Measurements from ENCODE around the gene ABCA7. TPM values are rescaled to one million over a fixed set of nuclear protein-coding genes. Genes with fewer than 3 reads are reported as not detected.

The ABCA7 gene
- total and polyA plus RNA-seq, 3 experiments from 2014 or later, result 14.1 to 39.5 (median 33.8) TPM

DNA sequence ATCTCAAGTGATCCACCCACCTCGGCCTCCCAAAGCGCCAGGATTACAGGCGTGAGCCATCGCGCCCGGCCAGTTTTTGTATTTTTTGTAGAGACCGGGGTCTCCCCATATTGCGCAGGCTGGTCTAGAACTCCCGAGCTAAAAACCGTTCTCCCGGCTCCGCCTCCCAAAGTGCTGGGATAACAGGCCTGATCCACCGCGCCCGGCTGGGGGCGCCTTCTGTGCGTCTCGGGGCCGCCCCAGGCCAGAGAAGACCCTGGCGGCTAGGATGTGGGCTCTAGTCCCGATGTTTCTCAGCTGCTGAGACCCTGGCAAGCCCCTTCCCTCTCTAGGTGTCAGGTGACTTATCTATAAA is 30.6 kb downstream of the ABCA7 start:
- H3K27ac Mint-ChIP-seq, result peak overlapping the region in 2 of 8 donors; percentile 61 to 85
- peak in 1 of 5 donors; percentile 27 for DNase-seq
- POLR2A ChIA-PET, result interaction anchor here (0.6 to 17.4 kb wide), 5 partner anchors 12 to 205 kb away, joined by 3 to 737 read pairs (median 4); partner anchors contain the start of genes ABCA7 and FAM174C
- Histone ChIP-seq H3K36me3 (ENCODE audit: insufficient read depth, low read length) (peaks cover 39% of the 10 kb centered on the region), H3K27ac (ENCODE audit: low read depth, low read length) (no peak overlapping the region), H3K4me1 (ENCODE audit: insufficient read depth, low read length) (peaks cover 67% of the 10 kb centered on the region), H3K4me3 (ENCODE audit: low read length) (no peak overlapping the region), H3K27me3 (ENCODE audit: insufficient read depth, low read length, poor library complexity, severe bottlenecking) (no peaks in the 10 kb centered on the region), H3K9me3 (ENCODE audit: low read length) (no peaks in the 10 kb centered on the region)
- peaks cover 0 to 2% of the 10 kb centered on the region in 2 donors for H3K27me3 Mint-ChIP-seq
- H3K4me1 Mint-ChIP-seq, result peaks cover 37 to 60% (median 47%) of the 10 kb centered on the region in 3 donors
- CTCF ChIA-PET, result interaction anchor here (12.8 kb wide), 1 partner anchor 17 kb away, joined by 135 read pairs; no protein-coding TSS in a partner anchor
- H3K4me3 Mint-ChIP-seq, result peak overlapping the region in 4 of 7 donors; percentile 16 to 96 (median 74)
- no peaks in the 10 kb centered on the region for H3K9me3 Mint-ChIP-seq
- H3K36me3 Mint-ChIP-seq, result peaks cover 15 to 58% (median 17%) of the 10 kb centered on the region in 3 donors

DNA sequence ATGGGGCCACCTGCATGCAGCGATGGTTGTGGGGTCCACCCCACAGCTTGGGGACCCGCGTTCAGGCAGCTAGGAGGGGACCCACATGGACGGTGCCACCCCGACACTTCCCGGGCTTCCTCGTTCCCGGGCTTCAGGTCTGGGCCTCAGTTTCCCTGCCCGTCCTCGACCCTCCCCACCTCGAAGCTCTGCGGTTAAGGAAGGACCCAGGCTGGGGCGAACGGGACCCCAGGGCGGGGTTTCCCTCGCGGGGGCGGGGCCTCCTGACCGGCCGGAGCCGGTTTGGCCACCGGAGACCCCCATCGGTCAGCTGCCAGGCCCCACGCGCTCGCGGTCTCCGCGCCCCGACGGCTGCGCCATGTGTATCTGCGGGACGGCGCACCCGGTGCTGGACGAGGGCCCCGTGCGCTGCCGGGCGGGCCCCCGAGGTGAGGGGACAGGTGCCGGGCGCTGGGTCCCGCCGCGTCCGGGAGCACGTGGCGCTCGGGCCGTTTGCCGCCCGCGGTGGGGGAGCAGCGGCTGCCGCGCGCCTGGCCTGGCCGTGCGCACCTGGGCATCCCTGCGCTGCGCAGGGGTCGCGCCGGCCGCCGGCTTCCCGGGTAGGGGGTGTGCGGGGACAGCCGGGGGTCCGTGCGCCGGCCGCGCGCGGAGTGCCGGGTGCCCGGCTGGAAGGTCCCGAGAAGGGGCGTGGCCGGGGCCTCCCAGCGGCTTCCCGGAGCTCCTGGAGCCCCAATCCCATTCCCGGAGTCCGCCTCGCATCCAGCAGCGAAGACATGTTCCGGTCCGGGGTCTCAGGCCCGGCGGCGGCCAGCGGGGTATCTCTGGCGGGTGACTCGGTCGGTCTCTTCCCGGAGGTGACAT is 31.3 kb downstream of the ABCA7 start:
- H3K27ac ChIP-seq (ENCODE audit: low read depth, low read length), result no peak overlapping the region
- H3K4me3 ChIP-seq (ENCODE audit: low read length), result no peak overlapping the region
- Mint-ChIP-seq H3K4me1 (peaks cover 41 to 60% (median 48%) of the 10 kb centered on the region in 3 donors), H3K9me3 (no peaks in the 10 kb centered on the region), H3K4me3 (peak overlapping the region; percentile 45 to 89 (median 65)), H3K27me3 (peaks cover 0 to 4% of the 10 kb centered on the region in 2 donors), H3K27ac (peak overlapping the region in 6 of 8 donors; percentile 59 to 100 (median 82)), H3K36me3 (peaks cover 21 to 64% (median 22%) of the 10 kb centered on the region in 3 donors)
- no peaks in the 10 kb centered on the region for H3K27me3 ChIP-seq (ENCODE audit: insufficient read depth, low read length, poor library complexity, severe bottlenecking)
- H3K9me3 ChIP-seq (ENCODE audit: low read length), result no peaks in the 10 kb centered on the region
- H3K36me3 ChIP-seq (ENCODE audit: insufficient read depth, low read length), result peaks cover 45% of the 10 kb centered on the region
- ChIA-PET POLR2A (interaction anchor here (0.6 to 17.4 kb wide), 4 partner anchors 12 to 39 kb away, joined by 3 to 737 read pairs (median 5); partner anchors contain the start of gene ABCA7), CTCF (interaction anchor here (12.8 kb wide), 1 partner anchor 16 kb away, joined by 135 read pairs; no protein-coding TSS in a partner anchor)
- DNase-seq, result peak in 2 of 5 donors; percentile 13 to 47
- H3K4me1 ChIP-seq (ENCODE audit: insufficient read depth, low read length), result peaks cover 67% of the 10 kb centered on the region

DNA sequence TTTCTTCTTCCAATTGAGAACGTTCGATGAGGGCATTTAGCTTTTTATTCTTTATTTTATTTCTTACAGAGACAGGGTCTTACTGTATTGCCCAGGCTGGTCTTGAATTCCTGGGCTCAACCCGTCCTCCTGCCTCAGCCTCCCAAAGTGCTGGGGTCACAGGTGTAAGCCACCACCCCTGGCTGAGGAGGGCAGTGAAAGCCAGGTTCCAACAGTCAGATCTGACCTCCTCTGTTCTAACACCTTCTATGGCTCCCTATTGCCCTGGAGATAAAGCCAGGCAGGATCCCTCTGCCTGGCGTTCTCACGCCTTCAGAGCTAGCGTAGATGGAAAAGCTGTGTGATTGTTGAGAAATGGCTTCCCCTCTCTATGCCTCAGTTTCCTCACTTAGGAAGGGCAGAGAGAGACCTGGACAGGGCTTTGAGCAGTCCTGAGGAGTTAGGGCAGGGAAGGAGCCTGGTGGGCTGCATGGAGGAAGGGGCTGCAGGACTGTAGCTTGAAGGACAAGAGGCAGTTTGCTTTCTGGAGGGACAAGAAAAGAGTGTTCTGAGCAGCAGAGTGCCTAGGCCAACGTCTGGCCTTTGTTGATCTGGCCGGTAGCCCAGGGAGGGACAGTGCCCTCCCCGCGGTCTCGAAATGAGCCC is 32.6 kb downstream of the ABCA7 start:
- peaks cover 47% of the 10 kb centered on the region for H3K36me3 ChIP-seq (ENCODE audit: insufficient read depth, low read length)
- H3K27me3 ChIP-seq (ENCODE audit: insufficient read depth, low read length, poor library complexity, severe bottlenecking), result no peaks in the 10 kb centered on the region
- H3K4me3 Mint-ChIP-seq, result peak overlapping the region; percentile 13 to 89 (median 65)
- POLR2A ChIA-PET, result interaction anchor here (17.4 kb wide), 1 partner anchor 10 kb away, joined by 737 read pairs; no protein-coding TSS in a partner anchor
- H3K9me3 Mint-ChIP-seq, result no peaks in the 10 kb centered on the region
- no peak overlapping the region for H3K4me3 ChIP-seq (ENCODE audit: low read length)
- peaks cover 25 to 74% (median 25%) of the 10 kb centered on the region in 3 donors for H3K36me3 Mint-ChIP-seq
- peaks cover 0 to 6% of the 10 kb centered on the region in 2 donors for H3K27me3 Mint-ChIP-seq
- H3K27ac ChIP-seq (ENCODE audit: low read depth, low read length), result no peak overlapping the region
- no peaks in the 10 kb centered on the region for H3K9me3 ChIP-seq (ENCODE audit: low read length)
- no peak for DNase-seq
- peaks cover 45 to 64% (median 56%) of the 10 kb centered on the region in 3 donors for H3K4me1 Mint-ChIP-seq
- peaks cover 72% of the 10 kb centered on the region for H3K4me1 ChIP-seq (ENCODE audit: insufficient read depth, low read length)
- CTCF ChIA-PET, result interaction anchor here (0.6 to 12.8 kb wide), 4 partner anchors 15 to 209 kb away, joined by 3 to 135 read pairs (median 4); no protein-coding TSS in a partner anchor
- peak overlapping the region; percentile 59 to 100 (median 84) for H3K27ac Mint-ChIP-seq

DNA sequence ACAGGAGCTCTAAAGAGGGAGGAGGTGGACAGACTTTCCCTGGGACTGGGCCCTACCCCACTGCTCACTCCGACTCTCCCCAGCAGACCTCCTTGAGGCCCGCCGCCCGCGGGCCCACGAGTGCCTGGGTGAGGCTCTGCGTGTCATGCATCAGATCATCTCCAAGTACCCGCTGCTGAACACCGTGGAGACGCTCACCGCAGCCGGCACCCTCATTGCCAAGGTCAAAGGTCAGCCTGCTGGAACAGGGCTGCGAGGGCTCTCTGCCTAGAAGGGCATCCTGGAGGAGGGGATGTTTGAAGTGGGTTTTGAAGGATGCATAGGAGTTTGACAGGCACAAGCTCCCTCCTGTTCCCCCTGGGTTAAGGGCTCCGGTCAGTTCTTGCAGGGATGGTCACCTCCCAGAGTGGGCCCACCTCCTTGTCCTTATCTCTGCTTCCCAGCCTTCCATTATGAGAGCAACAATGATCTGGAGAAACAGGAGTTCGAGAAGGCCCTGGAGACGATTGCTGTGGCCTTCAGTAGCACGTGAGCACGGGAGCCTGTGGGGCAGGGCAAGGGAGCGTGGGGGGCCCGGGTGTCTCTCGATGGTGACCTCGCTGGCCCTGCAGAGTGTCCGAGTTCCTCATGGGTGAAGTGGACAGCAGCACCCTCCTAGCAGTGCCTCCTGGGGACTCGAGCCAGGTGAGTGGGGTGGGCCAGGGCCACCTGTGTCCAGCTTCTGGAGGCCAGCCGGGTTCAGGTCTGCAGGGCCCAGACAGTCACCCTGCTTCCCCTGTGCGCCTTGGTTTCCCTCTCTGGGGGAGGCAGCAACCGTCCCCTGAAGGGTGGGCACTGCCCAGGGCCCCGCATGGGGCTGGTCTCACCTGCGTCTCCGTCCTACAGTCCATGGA is 33.4 kb downstream of the ABCA7 start:
- Histone ChIP-seq H3K9me3 (ENCODE audit: low read length) (no peaks in the 10 kb centered on the region), H3K4me1 (ENCODE audit: insufficient read depth, low read length) (peaks cover 77% of the 10 kb centered on the region), H3K27ac (ENCODE audit: low read depth, low read length) (peak overlapping the region; percentile 54), H3K36me3 (ENCODE audit: insufficient read depth, low read length) (peaks cover 47% of the 10 kb centered on the region), H3K27me3 (ENCODE audit: insufficient read depth, low read length, poor library complexity, severe bottlenecking) (no peaks in the 10 kb centered on the region), H3K4me3 (ENCODE audit: low read length) (no peak overlapping the region)
- H3K27ac Mint-ChIP-seq, result peak overlapping the region in 7 of 8 donors; percentile 12 to 100 (median 83)
- H3K36me3 Mint-ChIP-seq, result peaks cover 25 to 75% (median 25%) of the 10 kb centered on the region in 3 donors
- peak in 2 of 5 donors; percentile 53 for DNase-seq
- H3K4me1 Mint-ChIP-seq, result peaks cover 47 to 71% (median 58%) of the 10 kb centered on the region in 3 donors
- H3K27me3 Mint-ChIP-seq, result peaks cover 0 to 6% of the 10 kb centered on the region in 2 donors
- peak overlapping the region in 6 of 7 donors; percentile 29 to 76 (median 46) for H3K4me3 Mint-ChIP-seq
- ChIA-PET CTCF (interaction anchor here (0.6 to 18.7 kb wide), 5 partner anchors 7 to 171 kb away, joined by 3 to 264 read pairs (median 7); partner anchors contain the start of gene ARHGAP45), POLR2A (interaction anchor here (4.5 to 18.2 kb wide), 4 partner anchors 2 to 44 kb away, joined by 22 to 737 read pairs (median 440); partner anchors contain the start of genes ABCA7, ARHGAP45 and CNN2)
- no peaks in the 10 kb centered on the region for H3K9me3 Mint-ChIP-seq

DNA sequence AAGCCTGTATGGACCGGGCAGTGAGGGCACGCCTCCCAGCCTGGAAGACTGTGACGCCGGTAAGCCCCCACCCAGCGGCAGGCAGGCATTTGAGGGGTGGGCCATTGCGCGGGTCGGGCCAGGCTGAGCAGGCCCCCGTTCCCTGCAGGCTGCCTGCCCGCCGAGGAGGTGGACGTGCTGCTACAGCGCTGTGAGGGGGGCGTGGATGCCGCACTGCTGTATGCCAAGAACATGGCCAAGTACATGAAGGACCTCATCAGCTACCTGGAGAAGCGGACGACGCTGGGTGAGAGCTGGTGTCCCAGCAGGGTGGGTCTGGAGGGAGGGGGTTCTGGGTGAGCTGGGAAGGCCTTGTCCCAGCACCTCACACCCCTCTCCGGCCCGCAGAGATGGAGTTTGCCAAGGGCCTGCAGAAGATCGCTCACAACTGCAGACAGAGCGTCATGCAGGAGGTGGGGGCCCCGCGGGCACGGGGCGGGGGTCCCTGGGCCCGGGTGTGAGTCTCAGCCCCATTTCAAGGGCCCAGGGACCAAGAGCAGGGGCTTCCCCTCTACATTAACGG is 34.1 kb downstream of the ABCA7 start:
- H3K9me3 Mint-ChIP-seq, result no peaks in the 10 kb centered on the region
- Histone ChIP-seq H3K9me3 (ENCODE audit: low read length) (no peaks in the 10 kb centered on the region), H3K4me1 (ENCODE audit: insufficient read depth, low read length) (peaks cover 78% of the 10 kb centered on the region), H3K27ac (ENCODE audit: low read depth, low read length) (peak overlapping the region; percentile 54), H3K4me3 (ENCODE audit: low read length) (peak overlapping the region; percentile 34), H3K27me3 (ENCODE audit: insufficient read depth, low read length, poor library complexity, severe bottlenecking) (no peaks in the 10 kb centered on the region), H3K36me3 (ENCODE audit: insufficient read depth, low read length) (peaks cover 47% of the 10 kb centered on the region)
- ChIA-PET POLR2A (interaction anchor here (0.8 to 18.2 kb wide), 13 partner anchors 2 to 201 kb away, joined by 3 to 737 read pairs (median 8); partner anchors contain the start of genes ABCA7, ARHGAP45, CIRBP and CNN2), CTCF (interaction anchor here (0.9 to 18.7 kb wide), 6 partner anchors 8 to 170 kb away, joined by 3 to 264 read pairs (median 6); partner anchors contain the start of genes ARHGAP45 and ATP5F1D)
- H3K36me3 Mint-ChIP-seq, result peaks cover 20 to 72% (median 20%) of the 10 kb centered on the region in 3 donors
- H3K27ac Mint-ChIP-seq, result peak overlapping the region; percentile 35 to 100 (median 88)
- peaks cover 0 to 6% of the 10 kb centered on the region in 2 donors for H3K27me3 Mint-ChIP-seq
- peak in 1 of 5 donors; percentile 61 for DNase-seq
- H3K4me3 Mint-ChIP-seq, result peak overlapping the region; percentile 50 to 90 (median 70)
- H3K4me1 Mint-ChIP-seq, result peaks cover 42 to 68% (median 54%) of the 10 kb centered on the region in 3 donors

DNA sequence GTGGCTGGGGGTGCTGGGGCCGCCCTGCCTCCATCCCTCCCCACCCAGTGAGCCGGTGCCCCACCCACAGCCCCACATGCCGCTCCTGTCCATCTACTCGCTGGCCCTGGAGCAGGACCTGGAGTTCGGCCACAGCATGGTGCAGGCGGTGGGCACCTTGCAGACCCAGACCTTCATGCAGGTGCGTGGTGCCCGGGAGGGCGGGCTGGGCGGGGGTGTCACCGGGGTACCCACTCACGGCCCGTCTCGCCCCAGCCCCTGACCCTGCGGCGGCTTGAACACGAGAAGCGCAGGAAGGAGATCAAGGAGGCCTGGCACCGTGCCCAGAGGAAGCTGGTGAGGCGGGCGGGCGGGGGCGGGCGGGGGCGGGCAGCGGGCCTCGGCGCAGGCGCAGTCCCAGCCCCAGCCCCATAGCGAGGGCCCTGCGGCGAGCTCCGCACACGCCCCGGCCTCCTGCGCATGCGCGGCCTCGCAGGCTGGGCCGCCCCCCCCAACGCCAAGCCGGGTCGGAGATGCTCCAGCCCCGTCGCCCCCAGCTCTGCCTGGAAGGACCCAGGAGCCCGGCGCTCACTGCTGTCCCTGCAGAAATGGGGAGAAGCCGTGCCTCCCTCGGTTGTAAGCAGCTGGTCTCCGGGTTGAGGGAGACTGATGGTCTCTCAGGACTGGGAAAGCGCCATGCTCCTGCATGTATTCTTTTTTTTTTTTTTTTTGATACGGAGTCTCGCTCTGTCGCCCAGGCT is 34.8 kb downstream of the ABCA7 start:
- Histone ChIP-seq H3K4me3 (ENCODE audit: low read length) (peak overlapping the region; percentile 34), H3K9me3 (ENCODE audit: low read length) (no peaks in the 10 kb centered on the region), H3K36me3 (ENCODE audit: insufficient read depth, low read length) (peaks cover 47% of the 10 kb centered on the region), H3K4me1 (ENCODE audit: insufficient read depth, low read length) (peaks cover 80% of the 10 kb centered on the region), H3K27me3 (ENCODE audit: insufficient read depth, low read length, poor library complexity, severe bottlenecking) (no peaks in the 10 kb centered on the region), H3K27ac (ENCODE audit: low read depth, low read length) (peak overlapping the region; percentile 43)
- H3K4me1 Mint-ChIP-seq, result peaks cover 38 to 65% (median 47%) of the 10 kb centered on the region in 3 donors
- ChIA-PET CTCF (interaction anchor here (0.6 to 18.7 kb wide), 8 partner anchors 9 to 170 kb away, joined by 3 to 264 read pairs (median 6); partner anchors contain the start of genes ARHGAP45 and ATP5F1D), POLR2A (interaction anchor here (0.5 to 18.2 kb wide), 19 partner anchors 3 to 808 kb away, joined by 3 to 737 read pairs (median 4); partner anchors contain the start of genes ABCA7, ARHGAP45, CIRBP and CNN2)
- H3K27me3 Mint-ChIP-seq, result peaks cover 0 to 6% of the 10 kb centered on the region in 2 donors
- H3K9me3 Mint-ChIP-seq, result no peaks in the 10 kb centered on the region
- H3K27ac Mint-ChIP-seq, result peak overlapping the region; percentile 66 to 100 (median 96)
- H3K4me3 Mint-ChIP-seq, result peak overlapping the region in 6 of 7 donors; percentile 63 to 95 (median 74)
- H3K36me3 Mint-ChIP-seq, result peaks cover 16 to 68% (median 16%) of the 10 kb centered on the region in 3 donors
- peak; percentile 92 to 98 (median 94) for DNase-seq

Data from CD8-positive, alpha-beta memory T cell (primary cell).